GM20431 (cell line): ENCODE data around the gene F5.

Experiments used
- in situ Hi-C: fragments of 300-500 bp; cut with MseI, MboI; formaldehyde crosslinking; loops from one replicate; pipeline ENCODE4 v1.15.0; 2020; ENCODE audit warnings: low sequenced_read_pairs; ENCODE audit not compliant: unreplicated experiment

F5 gene

DNA sequence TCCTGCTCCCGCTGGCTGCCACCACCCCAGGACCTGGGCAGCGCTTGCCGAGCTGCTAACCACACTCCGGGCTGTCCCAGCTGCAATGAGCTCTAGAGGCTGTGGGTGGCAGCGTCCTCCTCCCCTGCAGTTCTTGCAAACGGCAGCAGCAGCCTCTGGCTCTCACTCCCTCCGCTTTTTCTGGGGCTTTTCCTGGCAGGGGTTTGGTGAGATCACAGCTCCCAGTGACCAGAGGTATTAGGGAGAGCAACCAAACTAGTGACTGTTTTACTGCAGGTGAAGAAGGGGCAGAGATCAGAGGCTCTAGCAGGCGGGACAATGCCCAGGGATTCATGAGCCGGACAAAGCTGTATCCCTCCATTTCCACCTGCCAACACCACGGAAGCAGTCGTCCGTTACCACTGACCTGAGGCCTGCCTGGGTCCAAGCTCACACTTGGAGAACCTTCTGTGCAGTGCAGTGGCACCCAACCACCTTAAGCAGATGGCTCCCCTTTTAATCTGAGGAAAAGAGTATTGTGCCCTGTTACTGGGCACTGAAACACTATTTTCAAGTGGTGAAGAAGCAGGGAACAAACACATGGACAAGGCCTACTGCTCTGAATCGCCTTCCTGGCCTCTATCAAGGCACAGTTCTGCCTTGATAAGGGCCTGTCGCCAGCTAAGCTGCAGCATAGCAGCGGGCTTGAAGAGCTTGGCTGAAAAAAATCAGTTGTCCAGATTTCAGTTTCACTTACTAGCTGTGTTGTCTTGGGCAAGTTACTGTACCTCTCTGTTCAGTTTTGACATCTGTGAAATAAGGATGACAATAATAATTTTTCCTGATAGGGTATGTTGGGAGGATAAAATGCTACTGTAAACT is at the start of gene F5:
F5 (minus strand) TSS at position 87 of the 861 bp plus-strand sequence. CDS start 95 bp downstream, outside the sequence.
- in situ Hi-C loops, result no loop called here

DNA sequence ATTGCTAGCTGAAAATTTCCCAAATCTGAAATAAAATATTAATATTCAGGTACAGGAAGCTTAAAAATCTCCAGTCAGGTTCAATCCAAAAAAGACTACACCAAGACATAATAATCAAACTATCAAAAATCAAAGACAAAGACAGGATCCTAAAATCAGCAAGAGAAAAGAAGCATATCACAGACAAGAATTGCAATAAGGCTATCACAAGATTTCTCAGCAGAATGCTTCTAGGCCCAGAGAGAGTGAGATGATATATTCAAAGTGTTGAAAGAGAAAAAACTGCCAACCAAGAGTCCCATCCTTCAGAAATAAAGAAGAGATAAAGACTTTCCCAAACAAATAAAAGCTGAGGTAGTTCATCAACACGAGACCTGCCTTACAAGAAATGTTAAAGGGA is 48.6 kb upstream of the F5 start:
- in situ Hi-C loops, result no loop called here

GRCh38 chr1:169634145-169634544 is 47.9 kb upstream of the F5 start:
- in situ Hi-C loops, result no loop called here

- in situ Hi-C loops, result no loop called here
Measured at GRCh38 chr1:169631249-169631648, 45.0 kb upstream of the F5 start.

- in situ Hi-C loops, result no loop called here
Measured at GRCh38 chr1:169630006-169630405, 43.7 kb upstream of the F5 start, which contains the start of gene SELP. Gene SELP (minus strand): TSS chr1:169630124. CDS start chr1:169630074, 50 bp downstream.

- in situ Hi-C loops, result no loop called here
Measured at GRCh38 chr1:169624912-169625311, 38.6 kb upstream of the F5 start.

DNA sequence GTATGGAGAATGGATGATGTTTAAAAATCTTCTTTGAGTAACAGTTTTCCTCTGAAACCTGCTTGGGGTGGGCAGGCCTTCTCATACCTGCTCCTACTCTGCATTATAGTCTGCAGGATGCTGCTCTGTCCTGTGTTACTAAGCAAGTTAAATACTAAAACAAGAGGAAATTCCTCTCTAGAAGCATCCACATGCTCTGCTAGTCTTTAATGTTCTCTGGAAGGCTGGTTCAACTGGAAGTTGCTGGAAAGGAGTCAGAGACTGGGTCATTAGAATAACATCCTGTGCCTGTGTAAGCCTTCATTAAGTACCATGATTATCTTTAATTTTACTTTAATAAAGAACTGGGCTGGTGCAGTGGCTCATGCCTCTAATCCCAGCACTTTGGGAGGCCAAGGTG is 37.8 kb upstream of the F5 start:
- in situ Hi-C loops, result no loop called here

- in situ Hi-C loops, result no loop called here
Measured at GRCh38 chr1:169623132-169623926, 37.0 kb upstream of the F5 start.

- in situ Hi-C loops, result no loop called here
Measured at GRCh38 chr1:169620565-169620964, 34.3 kb upstream of the F5 start.

DNA sequence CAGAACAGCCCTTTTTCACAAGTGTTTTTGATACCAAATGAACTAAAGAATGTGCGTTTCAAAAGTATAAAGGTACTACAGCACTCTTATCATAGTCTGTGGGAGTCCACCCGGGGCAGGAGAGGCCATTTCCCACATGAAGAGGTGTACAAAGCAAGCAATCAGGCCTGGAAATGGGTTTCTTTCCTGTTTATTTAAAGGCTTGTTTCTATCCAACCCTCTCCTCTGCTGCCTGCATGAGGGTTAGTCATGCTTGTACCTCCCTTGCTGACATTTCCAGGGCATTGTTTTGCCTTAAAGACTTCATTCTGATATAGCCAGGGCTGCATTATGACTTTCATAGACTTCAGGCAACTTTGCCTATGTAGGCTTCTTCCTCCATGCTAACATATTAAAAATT is 32.1 kb upstream of the F5 start:
- in situ Hi-C loops, result no loop called here

- in situ Hi-C loops, result no loop called here
Measured at GRCh38 chr1:169615803-169616202, 29.5 kb upstream of the F5 start.

DNA sequence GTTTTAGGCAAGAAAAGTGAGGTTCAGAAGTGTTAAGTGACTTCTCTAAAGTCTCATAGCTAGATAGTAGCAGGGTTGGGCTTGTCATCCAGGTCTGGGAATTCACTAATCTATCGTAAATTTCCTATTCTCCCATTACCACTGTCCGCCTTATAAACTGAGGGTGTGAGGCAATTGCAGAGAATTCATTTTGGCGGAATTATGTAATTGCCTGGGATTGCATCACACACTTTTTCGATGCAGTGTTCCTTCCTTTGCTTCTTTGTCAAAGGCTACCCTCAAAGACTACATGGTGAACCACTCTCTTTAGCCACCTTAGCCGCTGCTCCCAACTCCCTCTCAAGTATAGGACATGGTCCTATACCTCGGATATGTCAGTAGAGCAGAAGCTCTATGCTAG is 24.6 kb upstream of the F5 start:
- in situ Hi-C loops, result no loop called here

- in situ Hi-C loops, result no loop called here
Measured at GRCh38 chr1:169610108-169610507, 23.8 kb upstream of the F5 start.

DNA sequence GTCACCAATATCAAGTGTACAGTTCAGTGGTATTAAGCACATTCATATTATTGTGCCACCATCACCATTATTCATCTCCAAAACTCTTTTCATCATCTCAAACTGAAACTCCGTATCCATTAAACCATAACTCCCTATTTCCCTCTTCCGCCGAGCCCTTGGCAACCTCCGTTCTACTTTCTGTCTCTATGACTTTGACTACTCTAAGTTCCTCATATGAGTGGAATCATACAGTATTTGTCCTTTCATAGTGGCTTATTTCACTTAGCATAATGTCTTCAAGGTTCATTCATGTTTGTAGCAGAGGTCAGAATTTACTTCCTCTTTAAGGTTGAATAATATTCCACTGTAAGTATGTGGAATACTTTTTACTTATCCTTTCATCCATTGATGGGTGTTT is 21.9 kb upstream of the F5 start:
- in situ Hi-C loops, result loop anchor here (10.0 kb wide), 1 partner anchor 107 kb away; the partner anchor contains the start of gene SELL

DNA sequence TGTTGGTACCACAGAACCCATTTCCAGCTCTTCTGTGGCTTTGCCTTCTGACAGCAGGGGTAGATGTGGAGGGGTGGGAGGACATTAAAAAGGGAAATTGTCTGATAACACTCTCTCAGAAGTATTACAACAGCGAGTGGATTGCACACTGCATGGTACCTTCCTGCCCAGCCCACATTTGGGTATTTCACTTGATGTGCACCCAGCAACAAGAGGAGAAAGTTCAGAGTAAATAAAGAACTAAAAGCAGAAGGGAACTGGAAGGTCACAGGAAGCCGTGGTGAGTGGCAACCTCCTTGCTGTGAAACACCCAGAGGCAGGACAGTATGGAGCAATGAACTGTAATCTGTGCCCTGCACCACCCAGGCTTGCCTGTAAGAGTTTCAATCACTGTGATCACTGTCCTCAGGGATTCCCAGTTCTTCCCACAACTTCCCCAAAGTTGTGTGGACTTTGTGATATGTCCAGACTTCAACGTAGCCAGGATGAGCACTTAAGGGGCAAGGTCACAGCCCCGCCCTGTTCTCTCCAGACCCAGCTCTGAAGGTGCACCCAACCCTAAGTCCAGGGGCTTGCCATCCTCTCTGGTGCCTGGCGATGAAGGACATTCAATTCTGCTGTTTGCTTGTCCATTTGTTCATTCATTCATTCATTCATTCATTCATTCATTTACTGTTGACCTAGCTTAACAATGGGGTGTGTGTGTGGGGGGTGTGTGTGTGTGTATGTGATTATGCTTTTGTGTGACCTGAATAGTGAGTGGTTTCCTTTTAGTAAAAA is 18.7 kb upstream of the F5 start:
- in situ Hi-C loops, result loop anchor here (10.0 kb wide), 1 partner anchor 110 kb away; the partner anchor contains the start of gene SELL

GRCh38 chr1:169601096-169601881 is 15.0 kb upstream of the F5 start:
- in situ Hi-C loops, result loop anchor here (10.0 kb wide), 1 partner anchor 114 kb away; the partner anchor contains the start of gene SELL

DNA sequence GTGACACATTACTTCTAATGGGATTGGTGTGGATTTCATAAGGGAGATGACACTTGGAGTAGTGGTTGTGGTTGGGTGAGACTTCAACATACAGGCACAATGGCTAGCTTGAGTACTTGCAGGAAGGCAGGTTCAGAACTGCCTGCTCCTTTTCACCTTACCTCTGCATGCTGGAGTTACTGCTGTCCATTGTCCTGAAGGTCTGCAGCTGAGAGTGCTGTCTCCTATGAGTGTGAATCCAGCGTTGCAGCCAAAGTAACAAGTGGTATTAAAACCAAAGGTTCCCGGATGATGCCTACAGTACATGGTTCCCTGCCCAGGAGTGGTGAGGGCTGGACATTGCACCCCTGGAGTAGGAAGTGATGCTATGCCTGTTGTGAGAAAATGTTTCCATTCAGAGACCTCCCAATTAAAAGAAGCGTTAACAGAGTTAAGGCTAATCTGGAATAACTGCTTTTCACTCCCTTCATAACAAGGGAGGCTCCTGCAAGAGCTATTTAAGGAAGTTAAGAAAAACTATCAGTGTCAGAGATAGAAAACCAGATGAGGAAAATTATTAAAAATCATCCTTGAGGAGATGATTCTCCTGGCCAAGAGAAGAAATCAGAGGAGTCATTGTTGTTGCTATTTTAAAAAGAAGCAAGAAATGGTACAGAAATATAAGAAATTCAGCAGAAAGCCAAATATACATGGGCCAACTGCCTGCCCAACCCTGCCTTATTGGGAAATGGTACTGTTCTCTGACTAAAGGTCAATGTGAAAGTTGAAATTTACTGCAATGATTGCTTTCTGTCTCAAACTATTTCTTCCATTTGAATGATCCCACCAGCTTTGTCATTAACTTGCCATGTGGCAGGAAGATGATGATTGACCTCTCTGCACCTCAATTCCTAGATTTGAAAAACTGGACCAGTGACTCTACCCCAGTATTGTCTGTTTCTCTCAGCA is 9.8 kb upstream of the F5 start:
- in situ Hi-C loops, result no loop called here

- in situ Hi-C loops, result no loop called here
Measured at GRCh38 chr1:169594391-169594790, 8.1 kb upstream of the F5 start.
